GM23248 (cell line): ENCODE data around the gene TSPAN14. TPM values are rescaled to one million over a fixed set of nuclear protein-coding genes. Genes with fewer than 3 reads are reported as not detected.

Source experiments
- DNase-seq: peaks from one replicate; pipeline ENCODE4 v3.0.0-alpha.2; 2015
- H2AFZ ChIP-seq: fragments of 200-600 bp; sonication (generic); 2 replicates; pipeline ENCODE4 v1.6.1; 2016; ENCODE audit warnings: antibody characterized with exemption
- H3F3A ChIP-seq: fragments of 200-600 bp; sonication (generic); 2 replicates; pipeline ENCODE4 v1.6.1; 2016; ENCODE audit warnings: mild to moderate bottlenecking, antibody characterized with exemption, mixed run types; ENCODE audit not compliant: insufficient read depth
- H3K27ac ChIP-seq: fragments of 200-600 bp; sonication (generic); 2 replicates; pipeline ENCODE4 v1.5.1; 2016; ENCODE audit warnings: mild to moderate bottlenecking
- H3K27me3 ChIP-seq: fragments of 200-600 bp; sonication (generic); replicated peaks from 2 replicates; pipeline ENCODE4 v1.6.1; 2016; ENCODE audit warnings: mild to moderate bottlenecking; ENCODE audit not compliant: insufficient read depth
- H3K36me3 ChIP-seq: fragments of 200-600 bp; sonication (generic); 2 replicates; pipeline ENCODE4 v1.6.1; 2016; ENCODE audit warnings: low read depth, mild to moderate bottlenecking
- H3K4me1 ChIP-seq: fragments of 200-600 bp; sonication (generic); 2 replicates; pipeline ENCODE4 v1.6.1; 2016; ENCODE audit warnings: mild to moderate bottlenecking; ENCODE audit not compliant: insufficient read depth
- H3K4me2 ChIP-seq: fragments of 200-600 bp; sonication (generic); one replicate; pipeline ENCODE4 v1.6.1; 2016; ENCODE audit warnings: mild to moderate bottlenecking; ENCODE audit not compliant: unreplicated experiment
- H3K4me3 ChIP-seq: fragments of 200-600 bp; sonication (generic); 2 replicates; pipeline ENCODE4 v1.5.1; 2016; ENCODE audit warnings: mild to moderate bottlenecking
- H3K79me2 ChIP-seq: fragments of 200-600 bp; sonication (generic); 2 replicates; pipeline ENCODE4 v1.6.1; 2016; ENCODE audit warnings: mild to moderate bottlenecking; ENCODE audit not compliant: insufficient read depth
- H3K9ac ChIP-seq: fragments of 200-600 bp; sonication (generic); 2 replicates; pipeline ENCODE4 v1.6.1; 2016; ENCODE audit warnings: mild to moderate bottlenecking
- H3K9me2 ChIP-seq: fragments of 200-600 bp; sonication (generic); 2 replicates; pipeline ENCODE4 v1.6.1; 2016; ENCODE audit warnings: mixed run types, mild to moderate bottlenecking, moderate library complexity; ENCODE audit not compliant: insufficient read depth
- H3K9me3 ChIP-seq: fragments of 200-600 bp; sonication (generic); one replicate; pipeline ENCODE4 v1.6.1; 2017; ENCODE audit warnings: low read depth
- H4K20me1 ChIP-seq: fragments of 200-600 bp; sonication (generic); 2 replicates; pipeline ENCODE4 v1.6.0; 2016; ENCODE audit not compliant: insufficient read depth
- EZH2 ChIP-seq: fragments of 200-600 bp; sonication (generic); IDR thresholded peaks from 2 replicates; pipeline ENCODE4 v1.6.1; 2018; ENCODE audit warnings: antibody characterized with exemption, mild to moderate bottlenecking; ENCODE audit not compliant: insufficient read depth, poor library complexity, severe bottlenecking
- EZH2phosphoT487 ChIP-seq: fragments of 200-600 bp; sonication (generic); IDR thresholded peaks from 2 replicates; pipeline ENCODE4 v1.6.1; 2018; ENCODE audit warnings: antibody characterized with exemption, moderate library complexity, mild to moderate bottlenecking, low read depth; ENCODE audit not compliant: insufficient read depth
- WGBS, 2 experiments: methylation state at CpG; one replicate each; pipeline ENCODE4 v1.1.6; 2015 to 2017; ENCODE audit warnings: low lambda C conversion rate in 2 of 2, low coverage in 1 of 2; ENCODE audit errors: missing lambda C conversion rate in 2 of 2; 5-methylcytosine and 5-hydroxymethylcytosine counted together
- in situ Hi-C: fragments of 300-500 bp; cut with MboI; formaldehyde crosslinking; loops from 2 replicates; pipeline ENCODE4 v1.15.0; 2020
- polyA plus RNA-seq: library from polyadenylated mRNA; unstranded; fragments of >200 nt; fragmentation: Nextera tagmentation; extraction: Ambion mirVana; gene quantifications from 2 replicates; pipeline ENCODE4 v1.2.1, GENCODE V29; 2016
- total RNA-seq: library from RNA; depleted of rRNA; stranded (reverse); fragments of >200 nt; shearing (Covaris generic); gene quantifications from 2 replicates; pipeline ENCODE4 v1.2.3, GENCODE V29; 2014

Gene TSPAN14
- total and polyA plus RNA-seq, 2 experiments from 2014 or later: 14.1 to 23.7 TPM

- WGBS, 2 experiments: 86 to 87% methylated on average over 13 to 14 of the region's 14 CpGs
- no peaks in the 10 kb centered on the region for H3K79me2 ChIP-seq
- DNase-seq: no peak
- in situ Hi-C loops: no loop called here
- H3K9ac ChIP-seq: no peak overlapping the region
- no peaks in the 10 kb centered on the region for H3K4me1 ChIP-seq
- no peak overlapping the region for H3K4me2 ChIP-seq
- H3K4me3 ChIP-seq: no peak overlapping the region
- no peaks in the 10 kb centered on the region for H3K9me3 ChIP-seq
- no peaks in the 10 kb centered on the region for H3K9me2 ChIP-seq
- TF ChIP-seq EZH2phosphoT487: no peak
- no peak for TF ChIP-seq EZH2
- no peaks in the 10 kb centered on the region for H3K36me3 ChIP-seq
- no peak overlapping the region for H3K27ac ChIP-seq
- no peaks in the 10 kb centered on the region for H3K27me3 ChIP-seq
- no peak overlapping the region for H2AFZ ChIP-seq
- H4K20me1 ChIP-seq: no peaks in the 10 kb centered on the region
- H3F3A ChIP-seq: no peaks in the 10 kb centered on the region
Observed at GRCh38 chr10:80519936-80520650, 66.0 kb downstream of the TSPAN14 start.

DNA sequence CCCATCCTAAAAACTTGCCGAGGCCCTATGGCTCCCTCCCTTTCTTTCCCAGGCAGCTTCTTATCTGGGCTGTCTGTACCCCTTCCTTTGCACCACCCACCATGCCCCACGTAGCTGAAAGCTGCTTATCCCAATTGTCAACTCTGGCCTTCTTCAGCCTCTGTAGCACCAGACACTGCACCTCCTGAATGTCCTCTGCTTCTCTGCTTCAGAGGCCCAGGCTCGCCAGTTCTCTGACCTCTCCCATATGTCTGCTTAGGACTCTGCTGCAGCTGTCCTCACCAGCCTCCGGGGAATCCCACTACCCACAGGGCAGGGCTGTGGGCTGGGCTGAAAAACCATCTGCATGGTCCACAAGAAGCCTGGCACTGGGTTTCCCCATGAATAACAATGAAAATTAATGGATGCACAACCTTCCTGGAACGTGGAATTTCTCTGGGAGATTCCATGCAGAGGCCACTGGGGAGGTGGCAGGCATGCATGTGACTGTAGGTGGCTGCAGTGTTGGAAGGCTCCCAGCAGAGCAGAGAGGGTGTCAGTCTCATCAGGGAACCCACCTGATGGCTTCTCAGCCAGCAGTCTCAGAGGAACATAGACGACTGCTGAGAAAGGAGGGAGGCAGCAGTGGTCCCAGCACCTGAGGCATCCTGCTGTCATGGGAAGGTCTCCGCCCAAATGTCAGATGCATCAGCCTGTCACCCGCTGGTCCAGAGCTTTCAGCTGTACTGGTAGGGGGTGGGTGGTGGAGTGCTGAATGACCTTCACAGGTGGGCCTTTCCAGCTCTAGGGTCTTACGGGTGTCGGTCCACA is 66.8 kb downstream of the TSPAN14 start:
- no peaks in the 10 kb centered on the region for H3K4me1 ChIP-seq
- H3K27ac ChIP-seq: no peak overlapping the region
- WGBS, 2 experiments: 92 to 96% methylated on average over 10 of the region's 10 CpGs
- H3F3A ChIP-seq: no peaks in the 10 kb centered on the region
- no peaks in the 10 kb centered on the region for H3K79me2 ChIP-seq
- H3K4me2 ChIP-seq: no peak overlapping the region
- no peaks in the 10 kb centered on the region for H3K36me3 ChIP-seq
- DNase-seq: no peak
- no peak overlapping the region for H3K9ac ChIP-seq
- H2AFZ ChIP-seq: no peak overlapping the region
- TF ChIP-seq EZH2phosphoT487 (no peak), EZH2 (no peak)
- no peaks in the 10 kb centered on the region for H3K27me3 ChIP-seq
- H4K20me1 ChIP-seq: no peaks in the 10 kb centered on the region
- in situ Hi-C loops: no loop called here
- no peak overlapping the region for H3K4me3 ChIP-seq
- H3K9me2 ChIP-seq: no peaks in the 10 kb centered on the region
- no peaks in the 10 kb centered on the region for H3K9me3 ChIP-seq

GRCh38 chr10:80522756-80523363 is 68.8 kb downstream of the TSPAN14 start:
- no peak overlapping the region for H3K9ac ChIP-seq
- DNase-seq: no peak
- H3K4me1 ChIP-seq: no peaks in the 10 kb centered on the region
- in situ Hi-C loops: no loop called here
- no peak overlapping the region for H3K4me3 ChIP-seq
- no peaks in the 10 kb centered on the region for H4K20me1 ChIP-seq
- no peaks in the 10 kb centered on the region for H3K36me3 ChIP-seq
- no peak overlapping the region for H2AFZ ChIP-seq
- no peak overlapping the region for H3K27ac ChIP-seq
- no peaks in the 10 kb centered on the region for H3K79me2 ChIP-seq
- H3K9me2 ChIP-seq: no peaks in the 10 kb centered on the region
- 68 to 69% methylated on average over 8 of the region's 8 CpGs for WGBS, 2 experiments
- TF ChIP-seq EZH2 (no peak), EZH2phosphoT487 (no peak)
- H3F3A ChIP-seq: no peaks in the 10 kb centered on the region
- H3K4me2 ChIP-seq: no peak overlapping the region
- H3K27me3 ChIP-seq: no peaks in the 10 kb centered on the region
- no peaks in the 10 kb centered on the region for H3K9me3 ChIP-seq

DNA sequence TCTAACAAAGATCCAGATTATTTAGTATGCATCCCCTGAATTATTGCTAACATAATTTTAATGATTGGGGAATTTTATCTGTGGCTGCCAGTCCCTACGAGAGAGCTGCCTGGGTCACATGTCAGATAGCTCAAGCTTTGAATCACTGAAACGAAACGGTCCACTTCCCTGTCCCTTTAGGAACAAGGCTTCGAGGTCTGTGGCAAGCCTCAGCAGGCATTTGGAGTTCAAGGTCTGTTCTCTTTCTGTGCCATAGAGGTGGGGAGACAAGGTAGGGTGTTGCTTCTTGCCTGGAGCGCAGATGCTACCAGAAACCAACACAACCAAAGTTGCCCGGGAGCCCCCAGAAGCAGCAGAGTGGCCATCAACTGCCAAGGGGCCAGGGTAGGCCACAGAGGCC is 69.7 kb downstream of the TSPAN14 start:
- TF ChIP-seq EZH2: no peak
- TF ChIP-seq EZH2phosphoT487: no peak
- DNase-seq: no peak
- Histone ChIP-seq H3K9me2 (no peaks in the 10 kb centered on the region), H4K20me1 (no peaks in the 10 kb centered on the region), H3K36me3 (no peaks in the 10 kb centered on the region), H3K27ac (no peak overlapping the region), H3K79me2 (no peaks in the 10 kb centered on the region), H3K4me2 (no peak overlapping the region), H3K4me1 (no peaks in the 10 kb centered on the region), H3K27me3 (no peaks in the 10 kb centered on the region), H2AFZ (no peak overlapping the region), H3K4me3 (no peak overlapping the region), H3K9ac (no peak overlapping the region), H3K9me3 (no peaks in the 10 kb centered on the region), H3F3A (no peaks in the 10 kb centered on the region)
- in situ Hi-C loops: no loop called here
- WGBS, 2 experiments: 76 to 82% methylated on average over 6 of the region's 6 CpGs
